ENCODE measurements around the gene HPD.
"Not testable (repeated sequence)": the region's sequence is repeated elsewhere in the genome, so short reads cannot be mapped to it uniquely, and the experiment has no call there.

Gene HPD

GRCh38 chr12:121861636-121862254 lies 3.1 kb upstream of the HPD start:
- DNase-seq, result no peak

- DNase-seq, result not testable (repeated sequence)
Observed at GRCh38 chr12:121860699-121861098, 2.0 kb upstream of the HPD start.

GRCh38 chr12:121860257-121860656 lies 1.6 kb upstream of the HPD start:
- DNase-seq, result no peak

- no peak for DNase-seq
Observed at GRCh38 chr12:121858318-121858661, 369 bp downstream of the HPD start.

GRCh38 chr12:121857322-121858246 lies 1.1 kb downstream of the HPD start:
- DNase-seq, result no peak

- not testable (repeated sequence) for DNase-seq
Observed at GRCh38 chr12:121852392-121852791, 6.3 kb downstream of the HPD start.

GRCh38 chr12:121849665-121850064 lies 9.0 kb downstream of the HPD start:
- DNase-seq, result peak in 1 of 2 experiments; percentile 32

- no peak for DNase-seq
Observed at GRCh38 chr12:121849211-121849610, 9.4 kb downstream of the HPD start.

- DNase-seq, result peak; percentile 39 to 45
Observed at GRCh38 chr12:121845701-121846100, 13.0 kb downstream of the HPD start.

- no peak for DNase-seq
Observed at GRCh38 chr12:121843236-121843982, 15.2 kb downstream of the HPD start.

GRCh38 chr12:121839993-121840761 lies 18.5 kb downstream of the HPD start:
- DNase-seq, result no peak

- peak; percentile 93 for DNase-seq
Observed at GRCh38 chr12:121839106-121839992, 19.3 kb downstream of the HPD start.

GRCh38 chr12:121838126-121838525 lies 20.5 kb downstream of the HPD start:
- DNase-seq, result no peak

- DNase-seq, result no peak
Observed at GRCh38 chr12:121837680-121838079, 21.0 kb downstream of the HPD start.

- no peak for DNase-seq
Observed at GRCh38 chr12:121831571-121832245, 27.0 kb downstream of the HPD start.

GRCh38 chr12:121830588-121831265 lies 27.9 kb downstream of the HPD start:
- no peak for DNase-seq

- DNase-seq, result no peak
Observed at GRCh38 chr12:121830134-121830533, 28.5 kb downstream of the HPD start.

- DNase-seq, result no peak
Observed at GRCh38 chr12:121829250-121829918, 29.3 kb downstream of the HPD start.

GRCh38 chr12:121828826-121829225 lies 29.8 kb downstream of the HPD start:
- DNase-seq, result no peak

- DNase-seq, result no peak
Observed at GRCh38 chr12:121828306-121828705, 30.4 kb downstream of the HPD start.
